Peyer's patch (tissue), 4 donors: ENCODE data around the gene DNAJB11.
"Not testable (repeated sequence)": the region's sequence is repeated elsewhere in the genome, so short reads cannot be mapped to it uniquely, and the experiment has no call there.

Experiments
- POLR2A ChIP-seq, 2 donors: fragments of 450-650 bp; IDR thresholded peaks; one replicate each; pipeline ENCODE4 v1.5.1; 2017; ENCODE audit warnings: antibody characterized with exemption in 2 of 2, mild to moderate bottlenecking in 2 of 2, moderate library complexity in 2 of 2
- TF ChIP-seq, protein P1 (sequence below), 6 experiments: fragments of 450-650 bp in 4 of 6; fragments of 200-600 bp in 2 of 6; sonication (generic) in 1 of 6; IDR thresholded peaks; one replicate each; pipeline ENCODE4 v1.5.1; 2017 to 2019; ENCODE audit warnings: antibody characterized with exemption in 6 of 6, mild to moderate bottlenecking in 3 of 6, moderate library complexity in 1 of 6

DNA sequence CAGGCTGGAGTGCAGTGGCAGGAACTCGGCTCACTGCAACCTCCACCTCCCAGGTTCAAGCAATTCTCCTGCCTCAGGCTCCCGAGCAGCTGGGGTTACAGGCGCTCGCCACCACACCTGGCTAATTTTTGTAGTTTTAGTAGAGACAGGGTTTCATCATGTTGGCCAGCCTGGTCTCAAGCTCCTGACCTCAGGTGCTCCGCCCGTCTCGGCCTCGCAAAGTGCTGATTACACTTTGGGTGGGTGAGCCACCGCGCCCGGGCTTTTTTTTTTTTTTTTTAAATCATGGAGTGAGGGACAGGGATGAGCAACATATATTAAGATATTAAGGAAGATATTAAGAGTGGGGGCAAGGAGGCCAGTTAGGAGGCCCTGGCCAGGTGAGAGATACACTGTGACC lies 1.2 kb upstream of the DNAJB11 start:
- TF ChIP-seq, protein P1, sequence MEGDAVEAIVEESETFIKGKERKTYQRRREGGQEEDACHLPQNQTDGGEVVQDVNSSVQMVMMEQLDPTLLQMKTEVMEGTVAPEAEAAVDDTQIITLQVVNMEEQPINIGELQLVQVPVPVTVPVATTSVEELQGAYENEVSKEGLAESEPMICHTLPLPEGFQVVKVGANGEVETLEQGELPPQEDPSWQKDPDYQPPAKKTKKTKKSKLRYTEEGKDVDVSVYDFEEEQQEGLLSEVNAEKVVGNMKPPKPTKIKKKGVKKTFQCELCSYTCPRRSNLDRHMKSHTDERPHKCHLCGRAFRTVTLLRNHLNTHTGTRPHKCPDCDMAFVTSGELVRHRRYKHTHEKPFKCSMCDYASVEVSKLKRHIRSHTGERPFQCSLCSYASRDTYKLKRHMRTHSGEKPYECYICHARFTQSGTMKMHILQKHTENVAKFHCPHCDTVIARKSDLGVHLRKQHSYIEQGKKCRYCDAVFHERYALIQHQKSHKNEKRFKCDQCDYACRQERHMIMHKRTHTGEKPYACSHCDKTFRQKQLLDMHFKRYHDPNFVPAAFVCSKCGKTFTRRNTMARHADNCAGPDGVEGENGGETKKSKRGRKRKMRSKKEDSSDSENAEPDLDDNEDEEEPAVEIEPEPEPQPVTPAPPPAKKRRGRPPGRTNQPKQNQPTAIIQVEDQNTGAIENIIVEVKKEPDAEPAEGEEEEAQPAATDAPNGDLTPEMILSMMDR (IDR thresholded peaks at IDR 0.05): not testable (repeated sequence)
- not testable (repeated sequence) for TF ChIP-seq POLR2A (IDR thresholded peaks at IDR 0.05)
